ENCODE measurements around the gene SETDB2. TPM values are rescaled to one million over a fixed set of nuclear protein-coding genes. Genes with fewer than 3 reads are reported as not detected.

Gene SETDB2
- total and polyA plus RNA-seq, 4 donors, result 5.0 to 22.9 (median 8.6) TPM

DNA sequence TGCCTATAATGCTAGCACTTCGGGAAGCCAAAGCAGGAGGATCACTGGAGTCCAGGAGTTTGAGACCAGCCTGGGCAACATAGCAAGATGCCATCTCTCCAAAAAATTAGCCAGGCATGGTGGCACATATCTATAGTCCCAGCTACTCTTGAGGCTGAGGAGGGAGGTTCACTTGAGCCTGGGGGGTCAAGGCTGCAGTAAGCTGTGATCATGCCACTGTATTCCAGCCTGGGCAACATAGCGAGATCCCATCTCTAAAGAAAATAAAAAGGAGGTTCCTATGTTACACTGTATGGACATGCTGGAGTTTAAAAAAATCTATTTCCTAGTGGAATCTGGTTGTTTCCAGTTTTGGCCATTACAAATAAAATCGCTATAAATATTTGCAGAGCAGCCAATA lies 2.8 kb upstream of the SETDB2 start:
- 97 to 99% methylated on average over 3 of the region's 3 CpGs for WGBS, 2 donors
- no peaks in the 10 kb centered on the region for H3K27me3 ChIP-seq (ENCODE audit: control insufficient read depth in 3 of 3, insufficient read depth in 3 of 3, low read length in 2 of 3)
- ATAC-seq (ENCODE audit: insufficient read depth, low FRiP score) (no peak), DNase-seq (no peak)
- peaks cover 0 to 15% (median 4%) of the 10 kb centered on the region in 5 donors for H3K4me1 ChIP-seq (ENCODE audit: control insufficient read depth in 5 of 5, insufficient read depth in 5 of 5, low read length in 5 of 5)
- no peaks in the 10 kb centered on the region for H3K9me3 ChIP-seq (ENCODE audit: control insufficient read depth in 4 of 4, insufficient read depth in 3 of 4, low read length in 3 of 4)
- H3K27ac ChIP-seq (ENCODE audit: low read depth in 1 of 2, low read length in 1 of 2), result no peak overlapping the region
- peaks cover 0 to 5% (median 1%) of the 10 kb centered on the region in 4 donors for H3K36me3 ChIP-seq (ENCODE audit: control insufficient read depth in 4 of 4, insufficient read depth in 4 of 4, low read length in 4 of 4)
- H3K4me3 ChIP-seq, result no peak overlapping the region
- no peak overlapping the region for H3K9ac ChIP-seq (ENCODE audit: insufficient read depth in 1 of 2, low read length in 2 of 2)
- TF ChIP-seq, protein P1, sequence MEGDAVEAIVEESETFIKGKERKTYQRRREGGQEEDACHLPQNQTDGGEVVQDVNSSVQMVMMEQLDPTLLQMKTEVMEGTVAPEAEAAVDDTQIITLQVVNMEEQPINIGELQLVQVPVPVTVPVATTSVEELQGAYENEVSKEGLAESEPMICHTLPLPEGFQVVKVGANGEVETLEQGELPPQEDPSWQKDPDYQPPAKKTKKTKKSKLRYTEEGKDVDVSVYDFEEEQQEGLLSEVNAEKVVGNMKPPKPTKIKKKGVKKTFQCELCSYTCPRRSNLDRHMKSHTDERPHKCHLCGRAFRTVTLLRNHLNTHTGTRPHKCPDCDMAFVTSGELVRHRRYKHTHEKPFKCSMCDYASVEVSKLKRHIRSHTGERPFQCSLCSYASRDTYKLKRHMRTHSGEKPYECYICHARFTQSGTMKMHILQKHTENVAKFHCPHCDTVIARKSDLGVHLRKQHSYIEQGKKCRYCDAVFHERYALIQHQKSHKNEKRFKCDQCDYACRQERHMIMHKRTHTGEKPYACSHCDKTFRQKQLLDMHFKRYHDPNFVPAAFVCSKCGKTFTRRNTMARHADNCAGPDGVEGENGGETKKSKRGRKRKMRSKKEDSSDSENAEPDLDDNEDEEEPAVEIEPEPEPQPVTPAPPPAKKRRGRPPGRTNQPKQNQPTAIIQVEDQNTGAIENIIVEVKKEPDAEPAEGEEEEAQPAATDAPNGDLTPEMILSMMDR (IDR thresholded peaks at IDR 0.05; ENCODE audit: control extremely low read depth, extremely low read depth), result no peak

- WGBS, 2 donors, result 87 to 90% methylated on average over 2 of the region's 2 CpGs
- TF ChIP-seq, protein P1 (IDR thresholded peaks at IDR 0.05; ENCODE audit: control extremely low read depth, extremely low read depth), result no peak
Measured at GRCh38 chr13:49441846-49442245, 2.2 kb upstream of the SETDB2 start.

GRCh38 chr13:49443357-49443703 lies 744 bp upstream of the SETDB2 start:
- Histone ChIP-seq H3K4me3 (peak overlapping the region; percentile 47), H3K27me3 (ENCODE audit: control insufficient read depth in 3 of 3, insufficient read depth in 3 of 3, low read length in 2 of 3) (no peaks in the 10 kb centered on the region), H3K4me1 (ENCODE audit: control insufficient read depth in 5 of 5, insufficient read depth in 5 of 5, low read length in 5 of 5) (peaks cover 0 to 15% (median 4%) of the 10 kb centered on the region in 5 donors), H3K36me3 (ENCODE audit: control insufficient read depth in 4 of 4, insufficient read depth in 4 of 4, low read length in 4 of 4) (peaks cover 0 to 5% (median 1%) of the 10 kb centered on the region in 4 donors), H3K9me3 (ENCODE audit: control insufficient read depth in 4 of 4, insufficient read depth in 3 of 4, low read length in 3 of 4) (no peaks in the 10 kb centered on the region), H3K9ac (ENCODE audit: insufficient read depth in 1 of 2, low read length in 2 of 2) (peak overlapping the region; percentile 51 to 92), H3K27ac (ENCODE audit: low read depth in 1 of 2, low read length in 1 of 2) (peak overlapping the region; percentile 86 to 89)
- ATAC-seq (ENCODE audit: insufficient read depth, low FRiP score) (no peak), DNase-seq (peak in 1 of 3 donors; percentile 76)
- 6 to 11% methylated on average over 10 of the region's 10 CpGs for WGBS, 2 donors
- TF ChIP-seq, protein P1 (IDR thresholded peaks at IDR 0.05; ENCODE audit: control extremely low read depth, extremely low read depth), result no peak

More at GRCh38 chr13:49441846-49442245, 2.2 kb upstream of the SETDB2 start:
- peaks cover 0 to 15% (median 4%) of the 10 kb centered on the region in 5 donors for H3K4me1 ChIP-seq (ENCODE audit: control insufficient read depth in 5 of 5, insufficient read depth in 5 of 5, low read length in 5 of 5)
- no peaks in the 10 kb centered on the region for H3K9me3 ChIP-seq (ENCODE audit: control insufficient read depth in 4 of 4, insufficient read depth in 3 of 4, low read length in 3 of 4)
- H3K36me3 ChIP-seq (ENCODE audit: control insufficient read depth in 4 of 4, insufficient read depth in 4 of 4, low read length in 4 of 4), result peaks cover 0 to 5% (median 1%) of the 10 kb centered on the region in 4 donors
- ATAC-seq (ENCODE audit: insufficient read depth, low FRiP score) (no peak), DNase-seq (no peak)
- no peak overlapping the region for H3K9ac ChIP-seq (ENCODE audit: insufficient read depth in 1 of 2, low read length in 2 of 2)
- no peak overlapping the region for H3K4me3 ChIP-seq
- no peak overlapping the region for H3K27ac ChIP-seq (ENCODE audit: low read depth in 1 of 2, low read length in 1 of 2)
- no peaks in the 10 kb centered on the region for H3K27me3 ChIP-seq (ENCODE audit: control insufficient read depth in 3 of 3, insufficient read depth in 3 of 3, low read length in 2 of 3)
